Panc1 (cell line): Measurements from ENCODE around the gene KRT83.
"Not testable (repeated sequence)": the region's sequence is repeated elsewhere in the genome, so short reads cannot be mapped to it uniquely, and the experiment has no call there.

Source experiments
- CTCF ChIP-seq: fragments of 450-650 bp; IDR thresholded peaks from 2 replicates; pipeline ENCODE4 v1.5.1; 2017; ENCODE audit warnings: mild to moderate bottlenecking
- POLR2AphosphoS5 ChIP-seq: IDR thresholded peaks from 2 replicates; pipeline ENCODE4 v1.6.1; 2012; ENCODE audit warnings: mild to moderate bottlenecking, low read depth, low read length, moderate library complexity

GRCh38 chr12:52290483-52291134 lies 30.6 kb downstream of the KRT83 start:
- not testable (repeated sequence) for TF ChIP-seq CTCF, POLR2AphosphoS5
